GM19438 (cell line): ENCODE data around the gene SLC38A7.
"Not testable (repeated sequence)": the region's sequence is repeated elsewhere in the genome, so short reads cannot be mapped to it uniquely, and the experiment has no call there.

ENCODE experiments used
- ATAC-seq: cut with Tn5 transposase; IDR thresholded peaks from one replicate; pipeline ENCODE4 v1.9.1; 2021; ENCODE audit warnings: low read depth; ENCODE audit not compliant: unreplicated experiment

Gene SLC38A7

GRCh38 chr16:58679763-58680162 is 4.8 kb downstream of the SLC38A7 start:
- ATAC-seq: no peak

GRCh38 chr16:58678716-58679115 is 5.9 kb downstream of the SLC38A7 start:
- no peak for ATAC-seq

- ATAC-seq: no peak
These were observed 6.3 kb downstream of the SLC38A7 start for GRCh38 chr16:58678269-58678668.

- ATAC-seq: no peak
These were observed 13.5 kb downstream of the SLC38A7 start for GRCh38 chr16:58670946-58671583.

GRCh38 chr16:58670177-58670576 is 14.4 kb downstream of the SLC38A7 start:
- ATAC-seq: no peak

GRCh38 chr16:58665200-58665599 is 19.4 kb downstream of the SLC38A7 start:
- ATAC-seq: no peak

- no peak for ATAC-seq
These were observed 23.3 kb downstream of the SLC38A7 start for GRCh38 chr16:58661199-58661830.

- ATAC-seq: not testable (repeated sequence)
These were observed 24.7 kb downstream of the SLC38A7 start for GRCh38 chr16:58659911-58660310.

- ATAC-seq: no peak
These were observed 25.8 kb downstream of the SLC38A7 start for GRCh38 chr16:58658796-58659211.

- no peak for ATAC-seq
These were observed 27.7 kb downstream of the SLC38A7 start for GRCh38 chr16:58656899-58657298.

GRCh38 chr16:58655215-58655596 is 29.4 kb downstream of the SLC38A7 start:
- no peak for ATAC-seq

- ATAC-seq: no peak
These were observed 29.9 kb downstream of the SLC38A7 start for GRCh38 chr16:58654560-58655214.

- no peak for ATAC-seq
These were observed 31.8 kb downstream of the SLC38A7 start for GRCh38 chr16:58652741-58653140.

GRCh38 chr16:58651965-58652348 is 32.6 kb downstream of the SLC38A7 start:
- no peak for ATAC-seq

GRCh38 chr16:58649707-58650106 is 34.9 kb downstream of the SLC38A7 start:
- no peak for ATAC-seq

- ATAC-seq: no peak
These were observed 37.5 kb downstream of the SLC38A7 start for GRCh38 chr16:58647107-58647506.

- no peak for ATAC-seq
These were observed 39.6 kb downstream of the SLC38A7 start for GRCh38 chr16:58644765-58645487.

- no peak for ATAC-seq
These were observed 40.5 kb downstream of the SLC38A7 start for GRCh38 chr16:58644108-58644507.

- ATAC-seq: no peak
These were observed 43.6 kb downstream of the SLC38A7 start for GRCh38 chr16:58640949-58641348.

GRCh38 chr16:58639836-58640235 is 44.7 kb downstream of the SLC38A7 start:
- ATAC-seq: no peak

- no peak for ATAC-seq
These were observed 45.3 kb downstream of the SLC38A7 start for GRCh38 chr16:58639230-58639629.
